HG03064 (cell line): ENCODE results near the gene GSTM4.

Experiments
- ATAC-seq: cut with Tn5 transposase; IDR thresholded peaks from one replicate; pipeline ENCODE4 v1.9.1; 2021; ENCODE audit warnings: low read depth; ENCODE audit not compliant: unreplicated experiment

GSTM4 gene

GRCh38 chr1:109655615-109656519, at the start of gene GSTM4:
TSS of gene GSTM4 (plus strand) at chr1:109656099. CDS start at chr1:109656390, 291 bp downstream.
- peak; percentile 93 for ATAC-seq

- no peak for ATAC-seq
Measured at GRCh38 chr1:109609881-109610280, 46.0 kb upstream of the GSTM4 start.

- ATAC-seq, result no peak
Measured at GRCh38 chr1:109610609-109611307, 45.1 kb upstream of the GSTM4 start.

GRCh38 chr1:109611308-109611990, 44.5 kb upstream of the GSTM4 start:
- no peak for ATAC-seq

- no peak for ATAC-seq
Measured at GRCh38 chr1:109613361-109614147, 42.3 kb upstream of the GSTM4 start.

- ATAC-seq, result no peak
Measured at GRCh38 chr1:109615879-109616278, 40.0 kb upstream of the GSTM4 start.

GRCh38 chr1:109616391-109616790, 39.5 kb upstream of the GSTM4 start:
- no peak for ATAC-seq

- no peak for ATAC-seq
Measured at GRCh38 chr1:109617291-109617801, 38.6 kb upstream of the GSTM4 start.

GRCh38 chr1:109618661-109619575, 37.0 kb upstream of the GSTM4 start:
- no peak for ATAC-seq

- ATAC-seq, result peak; percentile 38
Measured at GRCh38 chr1:109619576-109620400, 36.1 kb upstream of the GSTM4 start, which contains the start of the genes AMPD2 and GNAT2. TSS of gene AMPD2 (plus strand) at chr1:109619837. CDS start at chr1:109621176, 1,339 bp downstream. TSS of gene GNAT2 (minus strand) at chr1:109619616. CDS start at chr1:109612870, 6,746 bp downstream.

- ATAC-seq, result peak; percentile 1
Measured at GRCh38 chr1:109620401-109620791, 35.5 kb upstream of the GSTM4 start.

GRCh38 chr1:109620841-109621286, 35.0 kb upstream of the GSTM4 start:
- peak; percentile 58 for ATAC-seq

GRCh38 chr1:109621379-109622136, 34.3 kb upstream of the GSTM4 start:
- no peak for ATAC-seq

- no peak for ATAC-seq
Measured at GRCh38 chr1:109622137-109622892, 33.6 kb upstream of the GSTM4 start.

GRCh38 chr1:109622895-109623294, 33.0 kb upstream of the GSTM4 start:
- ATAC-seq, result no peak

GRCh38 chr1:109623601-109624161, 32.2 kb upstream of the GSTM4 start:
- no peak for ATAC-seq
